IMR-90 (cell line): ENCODE measurements around the gene HMGCS2.

Experiments
- BHLHE40 ChIP-seq: fragments of 150-350 bp; IDR thresholded peaks from 2 replicates; pipeline ENCODE4 v1.6.1; 2016; ENCODE audit warnings: mild to moderate bottlenecking, low read depth, low read length
- CTCF ChIP-seq: conservative IDR thresholded peaks from 2 replicates; pipeline ENCODE4 v1.5.1; 2012; ENCODE audit warnings: mild to moderate bottlenecking, low read depth, low read length, improper control_type of control experiment
- ELK1 ChIP-seq: fragments of 150-350 bp; IDR thresholded peaks from 2 replicates; pipeline ENCODE4 v1.6.1; 2016; ENCODE audit warnings: low read depth, mild to moderate bottlenecking, low read length, moderate library complexity, borderline replicate concordance
- MAZ ChIP-seq: IDR thresholded peaks from 2 replicates; pipeline ENCODE4 v1.6.1; 2012; ENCODE audit warnings: low read depth, mild to moderate bottlenecking, low read length, improper control_type of control experiment, moderate library complexity, borderline replicate concordance
- MXI1 ChIP-seq: IDR thresholded peaks from 2 replicates; pipeline ENCODE4 v1.6.1; 2012; ENCODE audit warnings: low read depth, mild to moderate bottlenecking, low read length, moderate library complexity, borderline replicate concordance
- POLR2A ChIP-seq: IDR thresholded peaks from 2 replicates; pipeline ENCODE4 v1.6.1; 2012; ENCODE audit warnings: mild to moderate bottlenecking, low read depth, low read length
- RAD21 ChIP-seq: IDR thresholded peaks from 2 replicates; pipeline ENCODE4 v1.6.1; 2012; ENCODE audit warnings: low read length, improper control_type of control experiment
- RCOR1 ChIP-seq: IDR thresholded peaks from 2 replicates; pipeline ENCODE4 v1.6.1; 2012; ENCODE audit warnings: mild to moderate bottlenecking, low read length, improper control_type of control experiment; ENCODE audit not compliant: insufficient replicate concordance
- RFX5 ChIP-seq: IDR thresholded peaks from 2 replicates; pipeline ENCODE4 v1.8.0; 2012; ENCODE audit warnings: low read depth, mild to moderate bottlenecking, low read length, moderate library complexity
- SMC3 ChIP-seq: fragments of 150-350 bp; IDR thresholded peaks from 2 replicates; pipeline ENCODE4 v1.6.1; 2016; ENCODE audit warnings: low read depth, mild to moderate bottlenecking, antibody characterized with exemption, low read length, moderate library complexity

DNA sequence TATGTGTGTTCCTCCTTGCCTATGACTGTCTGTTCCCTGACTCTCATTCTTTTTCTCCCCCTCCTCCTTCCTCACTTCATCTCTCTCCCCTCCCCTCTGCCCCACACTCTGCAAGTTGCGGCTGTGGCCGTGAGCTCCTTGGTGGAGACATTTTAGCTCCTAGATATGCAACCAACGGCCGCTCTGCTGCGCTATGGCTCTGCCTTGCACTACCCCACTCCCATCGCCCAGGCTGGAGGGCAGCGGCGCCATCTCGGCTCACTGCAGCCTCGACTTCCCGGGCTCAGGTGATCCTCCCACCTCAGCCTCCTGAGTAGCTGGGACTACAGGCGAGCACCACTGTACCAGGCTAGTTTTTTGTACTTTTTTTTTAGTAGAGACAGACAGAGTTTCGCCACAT is 37.0 kb upstream of the HMGCS2 start:
- TF ChIP-seq CTCF (no peak), RAD21 (no peak), RFX5 (no peak), POLR2A (no peak), BHLHE40 (no peak), RCOR1 (no peak), MAZ (no peak), MXI1 (no peak), ELK1 (no peak), SMC3 (no peak)
